HUES64 (cell line): ENCODE measurements around the gene LILRB2.
"Not testable (repeated sequence)": the region's sequence is repeated elsewhere in the genome, so short reads cannot be mapped to it uniquely, and the experiment has no call there.

Source experiments
- H3K27ac ChIP-seq: 2 replicates; pipeline ENCODE4 v1.7.0; 2013; ENCODE audit warnings: low read depth, low read length, inconsistent platforms
- H3K27me3 ChIP-seq: 2 replicates; pipeline ENCODE4 v1.6.1; 2013; ENCODE audit warnings: mild to moderate bottlenecking, low read length; ENCODE audit not compliant: insufficient read depth
- H3K36me3 ChIP-seq: 2 replicates; pipeline ENCODE4 v1.6.1; 2013; ENCODE audit warnings: mild to moderate bottlenecking, low read length; ENCODE audit not compliant: insufficient read depth
- H3K4me1 ChIP-seq: 2 replicates; pipeline ENCODE4 v1.6.1; 2013; ENCODE audit warnings: mild to moderate bottlenecking, low read length, moderate library complexity; ENCODE audit not compliant: insufficient read depth
- H3K4me3 ChIP-seq: 2 replicates; pipeline ENCODE4 v1.5.1; 2013; ENCODE audit warnings: mild to moderate bottlenecking, low read length, moderate library complexity
- H3K9ac ChIP-seq: 2 replicates; pipeline ENCODE4 v1.6.1; 2013; ENCODE audit warnings: mild to moderate bottlenecking, low read depth, low read length
- H3K9me3 ChIP-seq: 2 replicates; pipeline ENCODE4 v1.6.1; 2013; ENCODE audit warnings: low read depth, low read length; ENCODE audit not compliant: insufficient read depth
- WGBS: fragments of 150-250, 120-280 bp; methylation state at CpG from one replicate; pipeline ENCODE4 v1.1.7; 2013; ENCODE audit warnings: missing lambda C conversion rate; 5-methylcytosine and 5-hydroxymethylcytosine counted together

Gene LILRB2

GRCh38 chr19:54280441-54280840 is 469 bp downstream of the LILRB2 start:
- WGBS, result 85% methylated on average over 10 of the region's 10 CpGs
- H3K4me1 ChIP-seq, H3K9me3 ChIP-seq, H3K4me3 ChIP-seq, H3K27me3 ChIP-seq, H3K9ac ChIP-seq, H3K36me3 ChIP-seq, H3K27ac ChIP-seq: not testable (repeated sequence)

- WGBS, result 63% methylated on average over 4 of the region's 4 CpGs
Measured at GRCh38 chr19:54280025-54280424, 885 bp downstream of the LILRB2 start.

GRCh38 chr19:54279406-54279962 is 1.4 kb downstream of the LILRB2 start:
- Histone ChIP-seq H3K27me3 (no peaks in the 10 kb centered on the region), H3K9ac (no peak overlapping the region), H3K4me1 (no peaks in the 10 kb centered on the region), H3K9me3 (no peaks in the 10 kb centered on the region), H3K4me3 (no peak overlapping the region), H3K36me3 (no peaks in the 10 kb centered on the region), H3K27ac (no peak overlapping the region)
- WGBS, result 95% methylated on average over 16 of the region's 18 CpGs

More at GRCh38 chr19:54280025-54280424, 885 bp downstream of the LILRB2 start:
- not testable (repeated sequence) for H3K27me3 ChIP-seq, H3K9ac ChIP-seq, H3K4me1 ChIP-seq, H3K36me3 ChIP-seq, H3K9me3 ChIP-seq, H3K4me3 ChIP-seq, H3K27ac ChIP-seq

GRCh38 chr19:54278571-54279195 is 2.2 kb downstream of the LILRB2 start:
- not testable (repeated sequence) for H3K9me3 ChIP-seq, H3K4me3 ChIP-seq
- WGBS, result 84% methylated on average over 15 of the region's 15 CpGs

GRCh38 chr19:54278056-54278455 is 2.9 kb downstream of the LILRB2 start:
- H3K9me3 ChIP-seq, H3K4me1 ChIP-seq, H3K9ac ChIP-seq, H3K36me3 ChIP-seq, H3K4me3 ChIP-seq, H3K27ac ChIP-seq, H3K27me3 ChIP-seq: not testable (repeated sequence)
- WGBS, result 90% methylated on average over 13 of the region's 13 CpGs

More at GRCh38 chr19:54278571-54279195, 2.2 kb downstream of the LILRB2 start:
- H3K4me1 ChIP-seq, H3K9ac ChIP-seq, H3K27me3 ChIP-seq, H3K36me3 ChIP-seq, H3K27ac ChIP-seq: not testable (repeated sequence)

- H3K9me3 ChIP-seq, H3K4me1 ChIP-seq, H3K9ac ChIP-seq, H3K4me3 ChIP-seq, H3K27ac ChIP-seq, H3K36me3 ChIP-seq, H3K27me3 ChIP-seq: not testable (repeated sequence)
- WGBS, result 89% methylated on average over 13 of the region's 15 CpGs
Measured at GRCh38 chr19:54277111-54277615, 3.7 kb downstream of the LILRB2 start.

- Histone ChIP-seq H3K4me3 (no peak overlapping the region), H3K27ac (no peak overlapping the region), H3K9me3 (no peaks in the 10 kb centered on the region), H3K9ac (no peak overlapping the region), H3K27me3 (no peaks in the 10 kb centered on the region), H3K36me3 (no peaks in the 10 kb centered on the region), H3K4me1 (no peaks in the 10 kb centered on the region)
- 88% methylated on average over 6 of the region's 9 CpGs for WGBS
Measured at GRCh38 chr19:54275951-54276350, 5.0 kb downstream of the LILRB2 start.

- not testable (repeated sequence) for H3K27me3 ChIP-seq, H3K9me3 ChIP-seq, H3K9ac ChIP-seq, H3K36me3 ChIP-seq, H3K4me3 ChIP-seq, H3K4me1 ChIP-seq, H3K27ac ChIP-seq
- whole genome bisulfite sequencing, result 79% methylated on average over 9 of the region's 9 CpGs
Measured at GRCh38 chr19:54274516-54274915, 6.4 kb downstream of the LILRB2 start.

GRCh38 chr19:54273821-54274220 is 7.1 kb downstream of the LILRB2 start:
- Histone ChIP-seq H3K27ac (no peak overlapping the region), H3K36me3 (no peaks in the 10 kb centered on the region), H3K27me3 (peaks cover 3% of the 10 kb centered on the region; the same call in 1 of the 2 replicates), H3K4me3 (no peak overlapping the region), H3K9ac (no peak overlapping the region), H3K4me1 (no peaks in the 10 kb centered on the region), H3K9me3 (no peaks in the 10 kb centered on the region)
- 94% methylated on average over 3 of the region's 3 CpGs for WGBS

- not testable (repeated sequence) for H3K9ac ChIP-seq, H3K9me3 ChIP-seq, H3K36me3 ChIP-seq, H3K27ac ChIP-seq, H3K4me3 ChIP-seq, H3K4me1 ChIP-seq, H3K27me3 ChIP-seq
- WGBS, result 69% methylated on average over 5 of the region's 5 CpGs
Measured at GRCh38 chr19:54272181-54272580, 8.7 kb downstream of the LILRB2 start.

- not testable (repeated sequence) for H3K4me1 ChIP-seq, H3K27me3 ChIP-seq, H3K9me3 ChIP-seq, H3K4me3 ChIP-seq, H3K9ac ChIP-seq, H3K36me3 ChIP-seq, H3K27ac ChIP-seq
- 81% methylated on average over 4 of the region's 4 CpGs for WGBS
Measured at GRCh38 chr19:54271587-54271986, 9.3 kb downstream of the LILRB2 start.

GRCh38 chr19:54271106-54271505 is 9.8 kb downstream of the LILRB2 start:
- H3K9ac ChIP-seq, result no peak overlapping the region
- H3K4me1 ChIP-seq, result no peaks in the 10 kb centered on the region
- no peak overlapping the region for H3K4me3 ChIP-seq
- H3K36me3 ChIP-seq, result no peaks in the 10 kb centered on the region
- WGBS, result 89% methylated on average over 8 of the region's 8 CpGs
- no peaks in the 10 kb centered on the region for H3K9me3 ChIP-seq
- peaks cover 8% of the 10 kb centered on the region for H3K27me3 ChIP-seq
- H3K27ac ChIP-seq, result no peak overlapping the region
